GM20000 (cell line): ENCODE measurements around the gene EPHA6.

ENCODE experiments used
- DNase-seq: peaks from one replicate; pipeline ENCODE4 v3.0.0; 2012; ENCODE audit warnings: low spot score
- TF ChIP-seq, protein P1 (sequence below): IDR thresholded peaks from 2 replicates; pipeline ENCODE4 v1.5.1; 2012; ENCODE audit warnings: mild to moderate bottlenecking, control low read depth; ENCODE audit errors: extremely low read depth, missing control alignments

EPHA6 gene

DNA sequence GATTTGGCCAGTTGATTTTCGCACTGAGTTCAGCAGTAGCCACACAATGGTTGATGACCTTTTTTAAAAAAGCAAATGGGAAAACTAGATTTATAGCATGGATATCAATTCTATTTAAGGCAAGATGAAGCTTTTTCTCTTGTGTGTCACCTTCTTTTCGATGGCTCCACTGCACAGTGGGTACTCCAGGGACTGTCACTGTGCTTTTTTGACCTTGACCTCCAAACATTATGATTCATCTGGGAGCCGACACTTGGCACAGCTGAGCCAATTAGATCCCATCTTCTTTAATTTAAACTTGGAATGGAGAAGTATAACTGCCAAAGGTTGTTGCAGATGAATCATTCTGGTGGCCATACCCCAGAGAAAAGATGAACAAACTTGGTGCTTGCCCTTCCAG, 367.3 kb downstream of the EPHA6 start:
- TF ChIP-seq, protein P1, sequence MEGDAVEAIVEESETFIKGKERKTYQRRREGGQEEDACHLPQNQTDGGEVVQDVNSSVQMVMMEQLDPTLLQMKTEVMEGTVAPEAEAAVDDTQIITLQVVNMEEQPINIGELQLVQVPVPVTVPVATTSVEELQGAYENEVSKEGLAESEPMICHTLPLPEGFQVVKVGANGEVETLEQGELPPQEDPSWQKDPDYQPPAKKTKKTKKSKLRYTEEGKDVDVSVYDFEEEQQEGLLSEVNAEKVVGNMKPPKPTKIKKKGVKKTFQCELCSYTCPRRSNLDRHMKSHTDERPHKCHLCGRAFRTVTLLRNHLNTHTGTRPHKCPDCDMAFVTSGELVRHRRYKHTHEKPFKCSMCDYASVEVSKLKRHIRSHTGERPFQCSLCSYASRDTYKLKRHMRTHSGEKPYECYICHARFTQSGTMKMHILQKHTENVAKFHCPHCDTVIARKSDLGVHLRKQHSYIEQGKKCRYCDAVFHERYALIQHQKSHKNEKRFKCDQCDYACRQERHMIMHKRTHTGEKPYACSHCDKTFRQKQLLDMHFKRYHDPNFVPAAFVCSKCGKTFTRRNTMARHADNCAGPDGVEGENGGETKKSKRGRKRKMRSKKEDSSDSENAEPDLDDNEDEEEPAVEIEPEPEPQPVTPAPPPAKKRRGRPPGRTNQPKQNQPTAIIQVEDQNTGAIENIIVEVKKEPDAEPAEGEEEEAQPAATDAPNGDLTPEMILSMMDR = no peak

DNA sequence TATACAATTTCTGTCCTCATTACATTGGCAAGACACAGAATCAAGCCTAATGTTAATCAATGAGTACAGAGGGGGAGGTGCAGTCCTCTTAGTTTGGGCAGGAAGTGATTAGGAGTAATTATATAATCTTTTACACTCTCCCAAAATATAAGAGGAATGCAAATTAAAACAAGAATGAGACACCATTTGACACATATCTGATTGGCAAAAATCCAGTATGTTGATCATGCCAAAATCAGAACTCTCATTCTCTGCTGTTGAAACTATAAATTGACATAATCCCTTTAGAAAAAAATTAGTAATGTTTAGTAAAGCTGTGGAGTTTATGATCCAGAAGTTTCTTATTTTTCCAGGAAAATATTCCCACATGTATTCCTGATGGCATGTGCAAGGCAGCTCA, 373.4 kb downstream of the EPHA6 start:
- DNase-seq = no peak
- TF ChIP-seq, protein P1 = no peak

More for the DNA sequence above, 367.3 kb downstream of the EPHA6 start:
- DNase-seq = no peak

DNA sequence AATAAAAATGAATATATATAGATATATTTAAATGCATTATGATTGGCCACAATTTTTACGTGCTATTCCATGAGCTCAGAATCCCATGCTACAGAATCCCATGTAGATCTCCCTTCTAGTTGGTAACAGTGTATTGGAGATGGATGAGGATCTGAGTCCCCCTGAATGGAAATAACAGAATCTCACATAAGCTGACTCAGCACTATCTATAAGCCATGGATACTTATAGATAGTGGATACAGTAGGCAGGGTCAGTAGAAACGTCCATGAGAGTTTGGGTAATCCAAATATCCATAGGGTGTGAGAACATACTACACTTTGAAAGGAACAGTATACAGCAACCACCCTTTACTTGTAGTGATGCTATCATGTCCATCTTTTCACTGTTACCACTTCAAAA, 375.4 kb downstream of the EPHA6 start:
- no peak for DNase-seq
- TF ChIP-seq, protein P1 = no peak

DNA sequence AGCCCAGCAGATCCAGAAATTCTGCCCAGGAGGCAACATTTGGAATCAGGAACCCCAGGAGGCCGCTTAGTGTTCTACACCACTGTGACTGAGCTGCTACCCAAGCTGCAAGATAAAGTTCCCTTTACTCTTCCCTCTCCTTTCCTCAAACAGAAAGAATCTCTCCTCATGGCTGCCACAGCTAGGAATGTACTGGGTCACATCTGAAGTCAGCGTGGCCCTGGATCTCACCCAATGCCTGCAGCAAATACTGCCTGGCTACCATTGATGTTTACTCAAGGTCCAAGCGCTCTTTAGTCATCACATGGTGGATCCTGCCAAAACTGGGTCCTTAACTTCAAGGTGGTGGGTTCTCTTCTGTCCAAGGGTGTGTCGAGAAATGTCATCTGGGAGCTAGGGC, 382.7 kb downstream of the EPHA6 start:
- TF ChIP-seq, protein P1 = no peak
- no peak for DNase-seq

DNA sequence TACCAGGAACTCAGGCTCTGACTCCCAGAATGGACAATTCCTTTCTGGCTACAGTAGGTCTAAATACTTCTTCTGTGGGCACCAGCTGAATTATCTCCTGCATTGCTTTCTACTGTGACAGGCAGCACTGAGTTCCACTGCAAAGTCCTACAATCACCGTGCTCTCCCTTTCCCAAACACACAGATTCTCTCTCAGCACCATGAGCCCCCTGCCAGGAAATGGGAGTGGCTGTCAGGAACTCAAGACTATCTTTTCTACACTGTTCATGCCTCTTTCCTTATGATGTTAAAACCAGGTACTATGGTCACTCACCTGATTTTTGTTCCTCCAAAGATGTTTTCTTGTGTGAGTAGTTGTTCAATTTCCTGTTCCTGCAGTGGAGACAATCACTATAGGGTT, 383.4 kb downstream of the EPHA6 start:
- no peak for DNase-seq
- TF ChIP-seq, protein P1 = no peak

DNA sequence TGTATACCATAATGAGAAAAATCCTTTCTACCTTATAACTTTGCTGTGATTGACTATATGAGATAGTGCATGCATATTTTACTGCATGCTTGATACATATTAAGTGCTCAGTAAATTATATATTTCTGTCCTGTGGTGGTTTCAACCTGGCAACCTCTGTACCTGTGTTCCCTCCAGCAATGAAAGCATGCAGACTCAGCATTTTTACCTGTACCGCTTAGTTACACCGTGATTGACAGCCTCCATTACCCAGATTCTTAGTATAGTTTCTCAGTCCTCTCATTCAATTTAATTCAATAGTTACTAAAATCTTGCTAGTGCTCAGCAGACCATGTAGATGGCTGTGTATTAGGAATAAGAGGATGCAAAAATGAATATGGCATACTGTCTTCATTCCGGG, 386.0 kb downstream of the EPHA6 start:
- TF ChIP-seq, protein P1 = no peak
- DNase-seq = no peak

DNA sequence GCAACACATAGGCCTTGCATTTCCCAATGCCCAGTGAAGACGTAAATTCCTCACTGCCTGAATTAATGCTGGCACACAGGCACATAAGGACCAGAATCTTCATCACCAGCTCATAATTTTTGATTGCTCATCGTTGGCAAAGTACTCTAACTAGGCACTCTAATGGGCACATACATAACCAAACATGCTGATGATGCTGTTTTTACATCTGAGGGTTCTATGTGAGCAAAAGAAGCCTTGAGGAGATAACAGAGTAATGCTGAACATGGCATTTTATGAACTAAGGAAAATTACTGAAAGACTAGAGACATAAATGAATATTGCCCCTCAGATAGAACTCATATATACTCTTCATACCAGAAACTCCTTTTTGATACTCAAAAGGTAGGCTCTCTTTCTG, 387.4 kb downstream of the EPHA6 start:
- no peak for DNase-seq
- TF ChIP-seq, protein P1 = no peak
